Activated CD4-positive, alpha-beta T cell treated with anti-CD3 and anti-CD28 coated beads for 36 hours (primary cell): Measurements from ENCODE around the gene CES4A. TPM values are rescaled to one million over a fixed set of nuclear protein-coding genes. Genes with fewer than 3 reads are reported as not detected.

Experiments
- ATAC-seq: fragments of 200-7000 bp; cut with Tn5 transposase; one replicate; pipeline ENCODE4 v1.10.0; 2021; ENCODE audit warnings: mild to moderate bottlenecking, moderate library complexity
- CTCF ChIA-PET: fragments of 350-600 bp; sonication (Branson Sonifier 250); formaldehyde crosslinking; loops from one replicate; lab custom pipeline; 2021; ENCODE audit warnings: antibody characterized with exemption; lab: Charles Lee
- POLR2A ChIA-PET: fragments of 350-600 bp; sonication (Branson Sonifier 250); formaldehyde crosslinking; loops from one replicate; lab custom pipeline; 2021; ENCODE audit warnings: antibody characterized with exemption, inconsistent platforms; lab: Charles Lee
- DNase-seq: peaks from one replicate; pipeline ENCODE4 v3.0.0-alpha.2; 2020
- H3K27ac Mint-ChIP-seq: one replicate; pipeline ENCODE4 v1.8.0; 2021; ENCODE audit warnings: mixed read lengths
- H3K27me3 Mint-ChIP-seq: one replicate; pipeline ENCODE4 v1.8.0; 2021; ENCODE audit warnings: mixed read lengths
- H3K36me3 Mint-ChIP-seq: one replicate; pipeline ENCODE4 v1.8.0; 2021; ENCODE audit warnings: low read depth, mixed read lengths
- H3K4me1 Mint-ChIP-seq: one replicate; pipeline ENCODE4 v1.8.0; 2021; ENCODE audit warnings: mixed read lengths
- H3K4me3 Mint-ChIP-seq: one replicate; pipeline ENCODE4 v1.8.0; 2021; ENCODE audit warnings: mild to moderate bottlenecking, moderate library complexity, mixed read lengths
- H3K9me3 Mint-ChIP-seq: one replicate; pipeline ENCODE4 v1.8.0; 2021; ENCODE audit warnings: low read depth, mixed read lengths
- intact Hi-C, 2 experiments: fragments of 100-400 bp; cut with DNase I in 1 of 2; cut with micrococcal nuclease in 1 of 2; formaldehyde crosslinking; loops; one replicate each; pipeline versions ENCODE4 v1.14.2 to v1.15.1; 2022 to 2024; cut with DNase I, micrococcal nuclease
- total RNA-seq, 2 experiments: library from RNA; stranded (reverse); gene quantifications; one replicate each; pipeline ENCODE4 v1.2.3, GENCODE V29; 2021

Gene CES4A
- total RNA-seq, 2 experiments from 2014 or later = 13.5 to 15.7 TPM

DNA sequence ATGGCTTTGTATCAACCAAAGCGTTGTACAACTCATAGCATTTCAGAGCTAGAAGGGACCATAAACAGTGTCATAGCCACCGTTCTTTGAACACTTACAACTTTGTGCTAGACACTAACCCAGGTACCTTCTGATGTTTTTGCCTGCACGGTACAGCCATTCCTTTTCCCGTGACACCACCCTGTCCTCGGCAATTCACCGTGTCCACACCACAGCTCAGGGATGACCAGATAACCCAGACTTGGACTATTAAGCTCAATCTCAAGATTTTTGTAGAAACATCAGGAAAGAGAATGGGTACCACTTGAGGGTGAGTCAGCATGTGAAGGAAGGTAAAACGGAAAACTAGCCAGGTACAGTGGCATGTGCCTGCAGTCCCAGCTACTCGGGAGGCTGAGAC is 30.8 kb downstream of the CES4A start:
- peaks cover 11% of the 10 kb centered on the region for H3K4me1 Mint-ChIP-seq
- ChIA-PET CTCF (interaction anchor here (0.6 to 6.0 kb wide), 14 partner anchors 10 to 229 kb away, joined by 3 to 64 read pairs (median 8); partner anchors contain the start of genes CBFB, FBXL8, NOL3 and PHAF1), POLR2A (interaction anchor here (0.6 to 1.9 kb wide), 3 partner anchors 11 to 330 kb away, joined by 3 to 6 read pairs (median 3); no protein-coding TSS in a partner anchor)
- DNase-seq = no peak
- intact Hi-C loops = loop anchor here in 1 of 2 experiments (2.0 kb wide), 1 partner anchor 90 kb away; the partner anchor contains the start of gene PHAF1
- H3K9me3 Mint-ChIP-seq = no peaks in the 10 kb centered on the region
- no peak for ATAC-seq
- no peak overlapping the region for H3K27ac Mint-ChIP-seq
- no peak overlapping the region for H3K4me3 Mint-ChIP-seq
- peaks cover 2% of the 10 kb centered on the region for H3K27me3 Mint-ChIP-seq
- H3K36me3 Mint-ChIP-seq = no peaks in the 10 kb centered on the region

GRCh38 chr16:67021321-67021720 is 32.9 kb downstream of the CES4A start:
- H3K27ac Mint-ChIP-seq = no peak overlapping the region

GRCh38 chr16:67022531-67023214 is 34.3 kb downstream of the CES4A start:
- ChIA-PET POLR2A (interaction anchor here (0.6 kb wide), 1 partner anchor 18 kb away, joined by 6 read pairs; no protein-coding TSS in a partner anchor), CTCF (interaction anchor here (1.0 to 2.3 kb wide), 4 partner anchors 9 to 133 kb away, joined by 4 to 8 read pairs (median 4); partner anchors contain the start of gene CES3)
- Mint-ChIP-seq H3K27me3 (no peaks in the 10 kb centered on the region), H3K36me3 (no peaks in the 10 kb centered on the region), H3K9me3 (no peaks in the 10 kb centered on the region), H3K27ac (no peak overlapping the region), H3K4me1 (peaks cover 5% of the 10 kb centered on the region), H3K4me3 (no peak overlapping the region)
- intact Hi-C loops = no loop called here
- no peak for DNase-seq
- no peak for ATAC-seq

More at GRCh38 chr16:67021321-67021720, 32.9 kb downstream of the CES4A start:
- ChIA-PET CTCF (interaction anchor here (0.6 to 6.0 kb wide), 7 partner anchors 7 to 164 kb away, joined by 3 to 55 read pairs (median 5); partner anchors contain the start of genes CBFB and CES3), POLR2A (interaction anchor here (0.7 kb wide), 1 partner anchor 213 kb away, joined by 3 read pairs; no protein-coding TSS in a partner anchor)
- Mint-ChIP-seq H3K36me3 (no peaks in the 10 kb centered on the region), H3K4me1 (peaks cover 2% of the 10 kb centered on the region), H3K9me3 (no peaks in the 10 kb centered on the region), H3K4me3 (no peak overlapping the region), H3K27me3 (no peaks in the 10 kb centered on the region)
- intact Hi-C loops = no loop called here
- DNase-seq (no peak), ATAC-seq (no peak)

- H3K9me3 Mint-ChIP-seq = no peaks in the 10 kb centered on the region
- no peak overlapping the region for H3K27ac Mint-ChIP-seq
- POLR2A ChIA-PET = no interaction called here
These were observed 35.3 kb downstream of the CES4A start for GRCh38 chr16:67023689-67024088.

GRCh38 chr16:67024384-67025209 is 36.2 kb downstream of the CES4A start:
- DNase-seq (no peak), ATAC-seq (no peak)
- no peaks in the 10 kb centered on the region for H3K27me3 Mint-ChIP-seq
- intact Hi-C loops = no loop called here
- CTCF ChIA-PET = interaction anchor here (0.5 to 0.7 kb wide), 5 partner anchors 13 to 403 kb away, joined by 3 to 4 read pairs (median 3); no protein-coding TSS in a partner anchor
- H3K27ac Mint-ChIP-seq = no peak overlapping the region
- POLR2A ChIA-PET = no interaction called here
- no peak overlapping the region for H3K4me3 Mint-ChIP-seq
- H3K4me1 Mint-ChIP-seq = peaks cover 2% of the 10 kb centered on the region
- H3K36me3 Mint-ChIP-seq = no peaks in the 10 kb centered on the region
- H3K9me3 Mint-ChIP-seq = no peaks in the 10 kb centered on the region

More at GRCh38 chr16:67023689-67024088, 35.3 kb downstream of the CES4A start:
- intact Hi-C loops = no loop called here
- peaks cover 2% of the 10 kb centered on the region for H3K4me1 Mint-ChIP-seq
- ATAC-seq (no peak), DNase-seq (no peak)
- H3K4me3 Mint-ChIP-seq = peak overlapping the region; percentile 3
- H3K27me3 Mint-ChIP-seq = no peaks in the 10 kb centered on the region
- no peaks in the 10 kb centered on the region for H3K36me3 Mint-ChIP-seq
- CTCF ChIA-PET = interaction anchor here (0.6 to 0.7 kb wide), 2 partner anchors 139 to 211 kb away, joined by 3 to 4 read pairs; no protein-coding TSS in a partner anchor

DNA sequence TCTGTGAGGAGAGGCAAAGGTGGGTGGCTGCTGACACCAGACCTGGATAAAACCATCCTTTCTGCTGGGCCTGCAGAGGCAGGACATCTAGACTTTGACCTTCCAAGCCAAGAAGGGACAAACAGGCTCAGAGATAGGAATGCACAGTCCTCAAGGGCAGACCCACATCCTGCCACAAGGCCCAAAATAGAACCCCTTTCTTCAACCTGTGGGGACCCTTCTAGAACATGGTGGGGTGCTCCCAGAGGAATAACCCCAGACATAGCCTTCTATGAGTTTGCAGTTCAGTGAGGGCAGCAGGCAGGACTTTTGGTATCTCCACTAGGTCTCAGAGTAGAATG is 36.8 kb downstream of the CES4A start:
- Mint-ChIP-seq H3K9me3 (no peaks in the 10 kb centered on the region), H3K4me3 (no peak overlapping the region), H3K27me3 (no peaks in the 10 kb centered on the region), H3K36me3 (peaks cover 4% of the 10 kb centered on the region), H3K27ac (no peak overlapping the region), H3K4me1 (peaks cover 4% of the 10 kb centered on the region)
- no peak for ATAC-seq
- ChIA-PET POLR2A (no interaction called here), CTCF (no interaction called here)
- no peak for DNase-seq
- intact Hi-C loops = no loop called here

DNA sequence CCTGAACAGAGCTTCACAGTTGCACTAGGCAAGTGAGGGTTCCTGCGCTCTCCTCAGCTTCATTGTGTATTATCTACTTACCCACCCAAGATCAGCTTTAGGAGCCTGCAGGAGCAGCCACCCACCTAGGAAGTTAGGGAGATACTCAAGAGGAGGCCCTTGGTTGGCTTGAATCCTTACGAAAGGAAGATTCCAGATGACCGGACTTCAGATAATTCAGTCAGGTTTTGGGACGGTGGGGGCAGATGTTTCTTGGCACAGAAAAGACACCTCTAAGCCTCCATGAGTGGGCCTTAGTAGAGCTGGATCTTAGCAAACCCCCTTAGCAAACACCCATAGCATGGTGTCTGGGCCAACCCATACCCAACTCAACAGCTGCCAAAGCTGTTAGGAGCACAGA is 38.2 kb downstream of the CES4A start:
- ChIA-PET CTCF (interaction anchor here (0.6 to 5.8 kb wide), 8 partner anchors 8 to 325 kb away, joined by 3 to 55 read pairs (median 6); no protein-coding TSS in a partner anchor), POLR2A (interaction anchor here (0.5 to 0.6 kb wide), 2 partner anchors 15 to 93 kb away, joined by 4 read pairs; no protein-coding TSS in a partner anchor)
- ATAC-seq (no peak), DNase-seq (no peak)
- intact Hi-C loops = no loop called here
- Mint-ChIP-seq H3K4me1 (peaks cover 16% of the 10 kb centered on the region), H3K36me3 (peaks cover 15% of the 10 kb centered on the region), H3K9me3 (no peaks in the 10 kb centered on the region), H3K4me3 (no peak overlapping the region), H3K27ac (no peak overlapping the region), H3K27me3 (no peaks in the 10 kb centered on the region)

GRCh38 chr16:67027046-67027445 is 38.7 kb downstream of the CES4A start:
- Mint-ChIP-seq H3K27ac (peak overlapping the region; percentile 45), H3K4me3 (peak overlapping the region; percentile 18), H3K36me3 (peaks cover 19% of the 10 kb centered on the region), H3K27me3 (no peaks in the 10 kb centered on the region), H3K9me3 (no peaks in the 10 kb centered on the region), H3K4me1 (peaks cover 21% of the 10 kb centered on the region)
- POLR2A ChIA-PET = interaction anchor here (0.5 to 0.7 kb wide), 3 partner anchors 15 to 147 kb away, joined by 3 to 4 read pairs (median 4); no protein-coding TSS in a partner anchor
- intact Hi-C loops = no loop called here
- CTCF ChIA-PET = interaction anchor here (1.0 to 5.8 kb wide), 7 partner anchors 9 to 128 kb away, joined by 3 to 55 read pairs (median 6); no protein-coding TSS in a partner anchor
- DNase-seq (no peak), ATAC-seq (no peak)

DNA sequence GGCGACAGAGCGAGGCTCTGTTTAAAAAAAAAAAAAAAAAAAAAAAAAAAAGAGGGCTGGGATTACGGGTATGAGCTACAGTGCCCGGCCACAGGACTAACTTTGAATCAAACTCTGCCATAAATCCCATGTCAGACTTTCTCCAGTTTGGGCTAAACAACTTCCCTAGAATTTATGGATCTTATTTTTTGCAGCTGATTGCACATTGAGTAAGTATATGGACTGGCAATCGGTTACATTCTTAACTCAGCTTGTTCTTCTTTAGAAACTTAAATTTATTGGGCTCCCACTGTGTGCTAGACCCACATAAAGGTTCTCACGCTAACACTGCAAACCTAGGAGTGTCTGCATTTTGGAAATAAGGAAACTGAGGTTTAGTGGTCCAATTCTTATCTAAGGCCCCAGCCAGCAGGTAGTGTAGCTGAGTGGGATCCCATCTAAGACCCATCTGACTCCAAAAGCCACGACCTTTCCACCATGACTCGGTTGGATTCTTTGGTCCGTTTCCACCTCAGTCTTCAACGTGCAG is 39.8 kb downstream of the CES4A start:
- ATAC-seq = no peak
- POLR2A ChIA-PET = interaction anchor here (0.6 to 1.5 kb wide), 3 partner anchors 8 to 246 kb away, joined by 3 to 8 read pairs (median 3); no protein-coding TSS in a partner anchor
- peaks cover 33% of the 10 kb centered on the region for H3K4me1 Mint-ChIP-seq

DNA sequence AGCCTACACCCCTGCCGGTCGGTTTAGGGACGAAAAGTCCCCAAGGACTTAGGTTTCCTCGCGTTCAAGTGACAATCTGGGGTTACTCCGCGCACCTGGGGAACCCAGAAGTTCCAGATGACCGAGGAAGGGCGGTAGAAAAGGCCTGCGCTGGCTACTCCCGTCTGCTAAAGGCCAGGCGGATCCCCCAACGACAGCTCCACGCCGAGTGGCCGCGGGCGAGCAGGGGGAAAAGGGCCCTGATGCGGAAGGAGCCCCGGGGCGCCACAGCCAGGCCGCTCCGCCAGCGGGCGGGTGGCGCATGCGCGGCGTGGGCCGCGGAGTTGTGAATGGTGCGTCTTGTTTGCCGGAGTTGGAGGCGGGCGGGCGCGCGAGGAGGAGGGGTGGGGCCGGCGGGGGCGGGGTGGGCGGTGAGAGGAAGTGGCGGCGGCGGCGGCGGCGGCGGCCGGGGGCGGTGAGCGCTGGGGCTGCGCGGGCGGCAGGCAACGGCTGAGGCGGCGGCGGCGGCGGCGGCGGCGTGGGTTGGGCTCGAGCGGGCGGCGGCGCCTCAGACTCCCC is 40.4 kb downstream of the CES4A start, which contains the start of gene CBFB:
Gene CBFB, plus strand, starts transcription at position 454 of the 558 bp plus-strand sequence. CDS start 259 bp downstream, outside the sequence.
- intact Hi-C loops = loop anchor here in 1 of 2 experiments (1.0 to 2.0 kb wide), 10 partner anchors 25 to 453 kb away; partner anchors contain the start of genes ATP6V0D1, CIAO2B, CMTM4 and FBXL8
- peak within 1 kb of the TSS; percentile 90 for H3K27ac Mint-ChIP-seq
- ChIA-PET CTCF (interaction anchor here (0.6 to 5.8 kb wide), 9 partner anchors 10 to 164 kb away, joined by 3 to 55 read pairs (median 4); partner anchors contain the start of gene NOL3), POLR2A (interaction anchor here (0.6 to 1.5 kb wide), 3 partner anchors 9 to 245 kb away, joined by 3 to 8 read pairs (median 3); no protein-coding TSS in a partner anchor)
- peak; percentile 90 for ATAC-seq
- peak; percentile 95 for DNase-seq
- H3K36me3 Mint-ChIP-seq = peaks cover 27% of the 10 kb centered on the region
- H3K9me3 Mint-ChIP-seq = no peaks in the 10 kb centered on the region
- no peaks in the 10 kb centered on the region for H3K27me3 Mint-ChIP-seq
- peaks cover 34% of the 10 kb centered on the region for H3K4me1 Mint-ChIP-seq
- peak within 1 kb of the TSS; percentile 87 for H3K4me3 Mint-ChIP-seq

More for the DNA sequence above, 39.8 kb downstream of the CES4A start:
- H3K9me3 Mint-ChIP-seq = no peaks in the 10 kb centered on the region
- H3K27ac Mint-ChIP-seq = peak overlapping the region; percentile 90
- peak overlapping the region; percentile 87 for H3K4me3 Mint-ChIP-seq
- CTCF ChIA-PET = interaction anchor here (0.6 to 5.8 kb wide), 14 partner anchors 9 to 165 kb away, joined by 3 to 55 read pairs (median 4); partner anchors contain the start of gene NOL3
- no peak for DNase-seq
- H3K36me3 Mint-ChIP-seq = peaks cover 27% of the 10 kb centered on the region
- intact Hi-C loops = loop anchor here in 1 of 2 experiments (2.0 kb wide), 2 partner anchors 43 to 157 kb away; no protein-coding TSS in a partner anchor
- no peaks in the 10 kb centered on the region for H3K27me3 Mint-ChIP-seq
